Activated naive CD8-positive, alpha-beta T cell treated with anti-CD3 and anti-CD28 coated beads for 36 hours (primary cell): ENCODE measurements around the gene CD82. TPM values are rescaled to one million over a fixed set of nuclear protein-coding genes. Genes with fewer than 3 reads are reported as not detected.
A peak's percentile ranks its signal among the peaks of the same experiment; 100 is the strongest.

Source experiments
- DNase-seq: peaks from one replicate; pipeline ENCODE4 v3.0.0; 2021
- H3K27ac Mint-ChIP-seq: one replicate; pipeline ENCODE4 v1.8.0; 2022; ENCODE audit warnings: mild to moderate bottlenecking, moderate library complexity, mixed read lengths
- H3K27me3 Mint-ChIP-seq: one replicate; pipeline ENCODE4 v1.8.0; 2022; ENCODE audit warnings: mild to moderate bottlenecking, mixed read lengths
- H3K36me3 Mint-ChIP-seq: one replicate; pipeline ENCODE4 v1.8.0; 2021; ENCODE audit warnings: mild to moderate bottlenecking, mixed read lengths
- H3K4me1 Mint-ChIP-seq: one replicate; pipeline ENCODE4 v1.8.0; 2021; ENCODE audit warnings: mixed read lengths
- H3K4me3 Mint-ChIP-seq: one replicate; pipeline ENCODE4 v1.8.0; 2022; ENCODE audit warnings: mild to moderate bottlenecking, moderate library complexity, mixed read lengths
- H3K9me3 Mint-ChIP-seq: one replicate; pipeline ENCODE4 v1.8.0; 2022; ENCODE audit warnings: mixed read lengths
- total RNA-seq, 2 experiments: library from RNA; stranded (reverse); gene quantifications; one replicate each; pipeline ENCODE4 v1.2.3, GENCODE V29; 2021

CD82 gene
- total RNA-seq, 2 experiments from 2014 or later = 339 to 343 TPM

- H3K27me3 Mint-ChIP-seq = no peaks in the 10 kb centered on the region
- no peak for DNase-seq
- no peak overlapping the region for H3K4me3 Mint-ChIP-seq
- peaks cover 49% of the 10 kb centered on the region for H3K4me1 Mint-ChIP-seq
- peaks cover 31% of the 10 kb centered on the region for H3K36me3 Mint-ChIP-seq
- H3K27ac Mint-ChIP-seq = peak overlapping the region; percentile 2
- H3K9me3 Mint-ChIP-seq = peaks cover 11% of the 10 kb centered on the region
These were observed 1.8 kb upstream of the CD82 start for GRCh38 chr11:44563711-44564110.

GRCh38 chr11:44564166-44564565 is 1.3 kb upstream of the CD82 start:
- Mint-ChIP-seq H3K36me3 (peaks cover 31% of the 10 kb centered on the region), H3K27ac (no peak overlapping the region), H3K9me3 (peaks cover 11% of the 10 kb centered on the region), H3K27me3 (no peaks in the 10 kb centered on the region), H3K4me1 (peaks cover 49% of the 10 kb centered on the region), H3K4me3 (no peak overlapping the region)
- no peak for DNase-seq

- Mint-ChIP-seq H3K4me3 (peak overlapping the region; percentile 92), H3K27ac (peak overlapping the region; percentile 72), H3K9me3 (peaks cover 11% of the 10 kb centered on the region), H3K27me3 (no peaks in the 10 kb centered on the region), H3K36me3 (peaks cover 37% of the 10 kb centered on the region), H3K4me1 (peaks cover 50% of the 10 kb centered on the region)
- no peak for DNase-seq
These were observed 723 bp upstream of the CD82 start for GRCh38 chr11:44564670-44565210.

GRCh38 chr11:44565953-44566949 is 788 bp downstream of the CD82 start:
- Mint-ChIP-seq H3K36me3 (peaks cover 50% of the 10 kb centered on the region), H3K4me1 (peaks cover 52% of the 10 kb centered on the region), H3K27ac (peak overlapping the region; percentile 91), H3K9me3 (peaks cover 11% of the 10 kb centered on the region), H3K4me3 (peak overlapping the region; percentile 92), H3K27me3 (no peaks in the 10 kb centered on the region)
- no peak for DNase-seq

- Mint-ChIP-seq H3K4me1 (peaks cover 57% of the 10 kb centered on the region), H3K36me3 (peaks cover 57% of the 10 kb centered on the region), H3K9me3 (peaks cover 11% of the 10 kb centered on the region), H3K4me3 (peak overlapping the region; percentile 92), H3K27ac (peak overlapping the region; percentile 91), H3K27me3 (no peaks in the 10 kb centered on the region)
- DNase-seq = peak; percentile 49
These were observed 1.8 kb downstream of the CD82 start for GRCh38 chr11:44566952-44567875.

GRCh38 chr11:44567876-44568256 is 2.4 kb downstream of the CD82 start:
- peak overlapping the region; percentile 91 for H3K27ac Mint-ChIP-seq
- H3K4me3 Mint-ChIP-seq = peak overlapping the region; percentile 92
- H3K4me1 Mint-ChIP-seq = peaks cover 64% of the 10 kb centered on the region
- no peak for DNase-seq
- no peaks in the 10 kb centered on the region for H3K27me3 Mint-ChIP-seq
- peaks cover 11% of the 10 kb centered on the region for H3K9me3 Mint-ChIP-seq
- H3K36me3 Mint-ChIP-seq = peaks cover 63% of the 10 kb centered on the region

- Mint-ChIP-seq H3K27ac (peak overlapping the region; percentile 91), H3K9me3 (peaks cover 11% of the 10 kb centered on the region)
These were observed 2.8 kb downstream of the CD82 start for GRCh38 chr11:44568331-44568657.

GRCh38 chr11:44568658-44569473 is 3.4 kb downstream of the CD82 start:
- Mint-ChIP-seq H3K27ac (peak overlapping the region; percentile 91), H3K9me3 (peaks cover 11% of the 10 kb centered on the region), H3K27me3 (no peaks in the 10 kb centered on the region), H3K36me3 (peaks cover 73% of the 10 kb centered on the region), H3K4me1 (peaks cover 73% of the 10 kb centered on the region), H3K4me3 (peak overlapping the region; percentile 92)
- peak; percentile 90 for DNase-seq

More at GRCh38 chr11:44568331-44568657, 2.8 kb downstream of the CD82 start:
- H3K27me3 Mint-ChIP-seq = no peaks in the 10 kb centered on the region
- DNase-seq = no peak
- H3K36me3 Mint-ChIP-seq = peaks cover 68% of the 10 kb centered on the region
- peaks cover 68% of the 10 kb centered on the region for H3K4me1 Mint-ChIP-seq
- H3K4me3 Mint-ChIP-seq = peak overlapping the region; percentile 92

GRCh38 chr11:44570411-44571155 is 5.1 kb downstream of the CD82 start:
- DNase-seq = no peak

GRCh38 chr11:44571871-44572270 is 6.4 kb downstream of the CD82 start:
- Mint-ChIP-seq H3K27ac (peak overlapping the region; percentile 97), H3K9me3 (peaks cover 11% of the 10 kb centered on the region), H3K4me1 (peaks cover 92% of the 10 kb centered on the region), H3K36me3 (peaks cover 78% of the 10 kb centered on the region), H3K27me3 (no peaks in the 10 kb centered on the region), H3K4me3 (peak overlapping the region; percentile 59)
- DNase-seq = no peak

More at GRCh38 chr11:44570411-44571155, 5.1 kb downstream of the CD82 start:
- Mint-ChIP-seq H3K9me3 (peaks cover 11% of the 10 kb centered on the region), H3K4me3 (peak overlapping the region; percentile 92), H3K27ac (peak overlapping the region; percentile 91), H3K27me3 (no peaks in the 10 kb centered on the region), H3K36me3 (peaks cover 83% of the 10 kb centered on the region), H3K4me1 (peaks cover 82% of the 10 kb centered on the region)

GRCh38 chr11:44572436-44572835 is 7.0 kb downstream of the CD82 start:
- H3K4me3 Mint-ChIP-seq = peak overlapping the region; percentile 71
- peak overlapping the region; percentile 97 for H3K27ac Mint-ChIP-seq
- H3K27me3 Mint-ChIP-seq = no peaks in the 10 kb centered on the region
- H3K36me3 Mint-ChIP-seq = peaks cover 77% of the 10 kb centered on the region
- H3K4me1 Mint-ChIP-seq = peaks cover 92% of the 10 kb centered on the region
- no peak for DNase-seq
- peaks cover 5% of the 10 kb centered on the region for H3K9me3 Mint-ChIP-seq

GRCh38 chr11:44572884-44573283 is 7.4 kb downstream of the CD82 start:
- Mint-ChIP-seq H3K9me3 (peaks cover 1% of the 10 kb centered on the region), H3K4me3 (peak overlapping the region; percentile 71), H3K27ac (peak overlapping the region; percentile 97), H3K4me1 (peaks cover 92% of the 10 kb centered on the region), H3K36me3 (peaks cover 75% of the 10 kb centered on the region), H3K27me3 (no peaks in the 10 kb centered on the region)
- DNase-seq = peak; percentile 42

- Mint-ChIP-seq H3K9me3 (no peaks in the 10 kb centered on the region), H3K36me3 (peaks cover 71% of the 10 kb centered on the region)
These were observed 7.9 kb downstream of the CD82 start for GRCh38 chr11:44573333-44573732.

More at GRCh38 chr11:44573333-44573732, 7.9 kb downstream of the CD82 start:
- Mint-ChIP-seq H3K4me1 (peaks cover 91% of the 10 kb centered on the region), H3K4me3 (peak overlapping the region; percentile 71), H3K27me3 (no peaks in the 10 kb centered on the region), H3K27ac (peak overlapping the region; percentile 97)
- DNase-seq = peak; percentile 56
